Suprapubic skin (tissue), 4 donors: ENCODE data around the gene TNFRSF1A.

Source experiments
- EP300 ChIP-seq: sonication (generic); formaldehyde crosslinking; IDR thresholded peaks from one replicate; pipeline ENCODE4 v1.6.1; 2017; ENCODE audit warnings: antibody characterized with exemption
- POLR2A ChIP-seq, 2 donors: fragments of 450-650 bp; IDR thresholded peaks; one replicate each; pipeline ENCODE4 v1.6.1; 2017; ENCODE audit warnings: antibody characterized with exemption in 2 of 2, mild to moderate bottlenecking in 2 of 2, moderate library complexity in 2 of 2
- POLR2AphosphoS5 ChIP-seq, 3 donors: sonication (generic); formaldehyde crosslinking; IDR thresholded peaks; one replicate each; pipeline ENCODE4 v1.6.1; 2017; ENCODE audit warnings: antibody characterized with exemption in 3 of 3
- TF ChIP-seq, protein P1 (sequence below), 2 donors: fragments of 200-600 bp in 1 of 2; fragments of 450-650 bp in 1 of 2; sonication (generic) in 1 of 2; IDR thresholded peaks; one replicate each; pipeline ENCODE4 v1.5.1; 2016 to 2019; ENCODE audit warnings: antibody characterized with exemption in 2 of 2, mild to moderate bottlenecking in 1 of 2, moderate library complexity in 1 of 2

DNA sequence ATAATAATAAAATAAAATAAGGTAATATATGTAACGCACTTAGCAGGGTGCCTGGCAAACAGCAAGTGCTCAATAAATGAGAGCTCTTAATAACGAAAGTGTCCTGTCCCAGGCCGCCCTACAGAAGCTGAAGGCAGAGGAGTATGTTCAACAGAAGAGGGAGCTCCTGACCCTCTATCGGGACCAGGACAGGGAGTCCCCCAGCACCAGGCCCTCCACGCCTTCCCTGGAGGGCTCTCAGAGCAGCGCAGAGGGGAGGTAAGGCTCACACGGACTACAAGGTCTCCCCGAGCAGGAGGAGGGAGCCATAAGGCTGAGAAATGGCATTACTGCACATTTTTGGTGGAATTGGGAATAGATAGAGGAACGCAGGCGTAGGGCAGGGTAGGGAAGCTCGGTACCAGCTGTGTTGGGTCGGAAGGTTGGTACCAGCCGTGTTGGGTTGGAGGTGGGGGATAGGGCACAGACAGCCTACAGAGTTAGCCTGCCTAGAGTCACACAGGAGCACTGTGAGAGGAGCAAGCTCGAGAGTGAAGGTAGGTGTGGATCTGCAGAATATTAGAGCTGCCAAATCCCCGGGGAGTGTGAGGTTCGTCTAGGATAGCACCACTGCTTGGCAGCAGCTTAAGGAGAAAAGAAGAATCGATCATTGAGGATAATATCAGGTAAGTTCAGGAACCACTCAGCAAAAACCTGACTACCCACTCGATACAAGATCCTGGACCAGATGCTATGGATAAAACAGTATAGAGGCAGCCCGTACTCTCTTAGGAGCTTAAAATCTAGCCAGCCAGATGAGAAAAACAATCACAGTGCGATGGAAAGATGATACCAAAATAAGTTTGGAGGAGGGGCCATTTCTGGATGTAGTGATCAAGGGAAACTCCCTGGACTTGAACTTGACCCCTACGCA is 15.3 kb downstream of the TNFRSF1A start:
- TF ChIP-seq POLR2A (IDR thresholded peaks at IDR 0.05) (no peak), POLR2AphosphoS5 (IDR thresholded peaks at IDR 0.05) (peak in 1 of 3 donors; percentile 20), EP300 (no peak)
- TF ChIP-seq, protein P1, sequence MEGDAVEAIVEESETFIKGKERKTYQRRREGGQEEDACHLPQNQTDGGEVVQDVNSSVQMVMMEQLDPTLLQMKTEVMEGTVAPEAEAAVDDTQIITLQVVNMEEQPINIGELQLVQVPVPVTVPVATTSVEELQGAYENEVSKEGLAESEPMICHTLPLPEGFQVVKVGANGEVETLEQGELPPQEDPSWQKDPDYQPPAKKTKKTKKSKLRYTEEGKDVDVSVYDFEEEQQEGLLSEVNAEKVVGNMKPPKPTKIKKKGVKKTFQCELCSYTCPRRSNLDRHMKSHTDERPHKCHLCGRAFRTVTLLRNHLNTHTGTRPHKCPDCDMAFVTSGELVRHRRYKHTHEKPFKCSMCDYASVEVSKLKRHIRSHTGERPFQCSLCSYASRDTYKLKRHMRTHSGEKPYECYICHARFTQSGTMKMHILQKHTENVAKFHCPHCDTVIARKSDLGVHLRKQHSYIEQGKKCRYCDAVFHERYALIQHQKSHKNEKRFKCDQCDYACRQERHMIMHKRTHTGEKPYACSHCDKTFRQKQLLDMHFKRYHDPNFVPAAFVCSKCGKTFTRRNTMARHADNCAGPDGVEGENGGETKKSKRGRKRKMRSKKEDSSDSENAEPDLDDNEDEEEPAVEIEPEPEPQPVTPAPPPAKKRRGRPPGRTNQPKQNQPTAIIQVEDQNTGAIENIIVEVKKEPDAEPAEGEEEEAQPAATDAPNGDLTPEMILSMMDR (IDR thresholded peaks at IDR 0.05): peak; percentile 27 to 49
